ENCODE measurements around the gene PZP. TPM values are rescaled to one million over a fixed set of nuclear protein-coding genes. Genes with fewer than 3 reads are reported as not detected.
"Not testable (repeated sequence)": the region's sequence is repeated elsewhere in the genome, so short reads cannot be mapped to it uniquely, and the experiment has no call there.

PZP gene
- total and polyA plus RNA-seq, 4 donors, result 0.61 to 4.6 (median 2.2) TPM

GRCh38 chr12:9241301-9241700, 33.1 kb upstream of the PZP start:
- Histone ChIP-seq H3K27ac (ENCODE audit: low read depth in 1 of 2, low read length in 1 of 2) (peak overlapping the region in 1 of 2 donors; percentile 26), H3K4me3 (no peak overlapping the region), H3K27me3 (ENCODE audit: control insufficient read depth in 3 of 3, insufficient read depth in 3 of 3, low read length in 2 of 3) (no peaks in the 10 kb centered on the region), H3K4me1 (ENCODE audit: control insufficient read depth in 5 of 5, insufficient read depth in 5 of 5, low read length in 5 of 5) (peaks cover 0 to 16% (median 0%) of the 10 kb centered on the region in 5 donors), H3K36me3 (ENCODE audit: control insufficient read depth in 4 of 4, insufficient read depth in 4 of 4, low read length in 4 of 4) (peaks cover 0 to 8% (median 3%) of the 10 kb centered on the region in 4 donors), H3K9ac (ENCODE audit: insufficient read depth in 1 of 2, low read length in 2 of 2) (no peak overlapping the region), H3K9me3 (ENCODE audit: control insufficient read depth in 4 of 4, insufficient read depth in 3 of 4, low read length in 3 of 4) (no peaks in the 10 kb centered on the region)
- ATAC-seq (ENCODE audit: insufficient read depth, low FRiP score), result no peak
- WGBS, 2 donors, result 91 to 97% methylated on average over 3 of the region's 3 CpGs
- DNase-seq, result no peak
- TF ChIP-seq CTCF (IDR thresholded peaks at IDR 0.05; ENCODE audit: control extremely low read depth, extremely low read depth), result no peak

- WGBS, 2 donors, result 68 to 81% methylated on average over 5 of the region's 5 CpGs
- no peak overlapping the region for H3K4me3 ChIP-seq
- no peak overlapping the region for H3K27ac ChIP-seq (ENCODE audit: low read depth in 1 of 2, low read length in 1 of 2)
Measured at GRCh38 chr12:9240776-9241175, 32.6 kb upstream of the PZP start.

GRCh38 chr12:9240004-9240635, 31.9 kb upstream of the PZP start:
- H3K4me3 ChIP-seq, result peak overlapping the region; percentile 41
- H3K27ac ChIP-seq (ENCODE audit: low read depth in 1 of 2, low read length in 1 of 2), result peak overlapping the region in 1 of 2 donors; percentile 84
- H3K36me3 ChIP-seq (ENCODE audit: control insufficient read depth in 4 of 4, insufficient read depth in 4 of 4, low read length in 4 of 4); H3K27me3 ChIP-seq (ENCODE audit: control insufficient read depth in 3 of 3, insufficient read depth in 3 of 3, low read length in 2 of 3); ATAC-seq (ENCODE audit: insufficient read depth, low FRiP score); H3K9me3 ChIP-seq (ENCODE audit: control insufficient read depth in 4 of 4, insufficient read depth in 3 of 4, low read length in 3 of 4): not testable (repeated sequence)
- peak in 2 of 3 donors; percentile 36 to 62 for DNase-seq
- H3K4me1 ChIP-seq (ENCODE audit: control insufficient read depth in 5 of 5, insufficient read depth in 5 of 5, low read length in 5 of 5), result peaks cover 0 to 11% (median 0%) of the 10 kb centered on the region in 5 donors
- H3K9ac ChIP-seq (ENCODE audit: insufficient read depth in 1 of 2, low read length in 2 of 2), result peak overlapping the region in 1 of 2 donors; percentile 24
- WGBS, 2 donors, result 28 to 33% methylated on average over 23 to 33 of the region's 33 CpGs

More at GRCh38 chr12:9240776-9241175, 32.6 kb upstream of the PZP start:
- no peak for TF ChIP-seq CTCF (IDR thresholded peaks at IDR 0.05; ENCODE audit: control extremely low read depth, extremely low read depth)
- ATAC-seq (ENCODE audit: insufficient read depth, low FRiP score) (no peak), DNase-seq (no peak)
- no peaks in the 10 kb centered on the region for H3K27me3 ChIP-seq (ENCODE audit: control insufficient read depth in 3 of 3, insufficient read depth in 3 of 3, low read length in 2 of 3)
- H3K4me1 ChIP-seq (ENCODE audit: control insufficient read depth in 5 of 5, insufficient read depth in 5 of 5, low read length in 5 of 5), result peaks cover 0 to 12% (median 0%) of the 10 kb centered on the region in 5 donors
- no peaks in the 10 kb centered on the region for H3K9me3 ChIP-seq (ENCODE audit: control insufficient read depth in 4 of 4, insufficient read depth in 3 of 4, low read length in 3 of 4)
- H3K9ac ChIP-seq (ENCODE audit: insufficient read depth in 1 of 2, low read length in 2 of 2), result peak overlapping the region in 1 of 2 donors; percentile 54
- peaks cover 0 to 8% (median 3%) of the 10 kb centered on the region in 4 donors for H3K36me3 ChIP-seq (ENCODE audit: control insufficient read depth in 4 of 4, insufficient read depth in 4 of 4, low read length in 4 of 4)

GRCh38 chr12:9237286-9237685, 29.1 kb upstream of the PZP start:
- Histone ChIP-seq H3K36me3 (ENCODE audit: control insufficient read depth in 4 of 4, insufficient read depth in 4 of 4, low read length in 4 of 4) (peaks cover 0 to 6% (median 3%) of the 10 kb centered on the region in 4 donors), H3K27me3 (ENCODE audit: control insufficient read depth in 3 of 3, insufficient read depth in 3 of 3, low read length in 2 of 3) (no peaks in the 10 kb centered on the region), H3K4me3 (no peak overlapping the region), H3K9me3 (ENCODE audit: control insufficient read depth in 4 of 4, insufficient read depth in 3 of 4, low read length in 3 of 4) (no peaks in the 10 kb centered on the region), H3K4me1 (ENCODE audit: control insufficient read depth in 5 of 5, insufficient read depth in 5 of 5, low read length in 5 of 5) (peaks cover 0 to 6% (median 0%) of the 10 kb centered on the region in 5 donors), H3K27ac (ENCODE audit: low read depth in 1 of 2, low read length in 1 of 2) (no peak overlapping the region), H3K9ac (ENCODE audit: insufficient read depth in 1 of 2, low read length in 2 of 2) (no peak overlapping the region)
- TF ChIP-seq CTCF (IDR thresholded peaks at IDR 0.05; ENCODE audit: control extremely low read depth, extremely low read depth), result no peak
- WGBS, 2 donors, result 94 to 100% methylated on average over 1 of the region's 1 CpG
- ATAC-seq (ENCODE audit: insufficient read depth, low FRiP score) (no peak), DNase-seq (no peak)
